Heart right ventricle (tissue), 16 donors: Measurements from ENCODE around the gene PWP1. TPM values are rescaled to one million over a fixed set of nuclear protein-coding genes. Genes with fewer than 3 reads are reported as not detected.
A peak's percentile ranks its signal among the peaks of the same experiment; 100 is the strongest.
"Not testable (repeated sequence)": the region's sequence is repeated elsewhere in the genome, so short reads cannot be mapped to it uniquely, and the experiment has no call there.

Experiments
- ATAC-seq, 8 donors: fragments of 200-7000 bp; cut with Tn5 transposase; one replicate each; pipeline ENCODE4 v1.9.1; 2020; ENCODE audit warnings: mild to moderate bottlenecking in 8 of 8, moderate library complexity in 8 of 8, moderate number of reproducible peaks in 1 of 8
- DNase-seq, 2 donors: peaks; one replicate each; pipeline ENCODE4 v3.0.0-alpha.2; 2020
- H3K27ac ChIP-seq, 10 donors: fragments of 200-600 bp; sonication (generic) in 2 of 10; one replicate each; pipeline versions ENCODE4 v1.5.0 to v1.8.0; 2020 to 2022; ENCODE audit warnings: mild to moderate bottlenecking in 3 of 10
- H3K27me3 ChIP-seq, 7 donors: fragments of 200-600 bp; one replicate each; pipeline ENCODE4 v1.8.0; 2021 to 2022; ENCODE audit warnings: mild to moderate bottlenecking in 2 of 7
- H3K36me3 ChIP-seq, 9 donors: fragments of 200-600 bp; sonication (generic) in 1 of 9; one replicate each; pipeline versions ENCODE4 v1.5.0 to v1.8.0; 2020 to 2022; ENCODE audit warnings: mild to moderate bottlenecking in 2 of 9
- H3K4me1 ChIP-seq, 9 donors: fragments of 200-600 bp; sonication (generic) in 1 of 9; one replicate each; pipeline versions ENCODE4 v1.5.0 to v1.8.0; 2020 to 2022; ENCODE audit warnings: mild to moderate bottlenecking in 4 of 9
- H3K4me3 ChIP-seq, 10 donors: fragments of 200-600 bp; sonication (generic) in 2 of 10; one replicate each; pipeline versions ENCODE4 v1.5.0 to v1.8.0; 2020 to 2022; ENCODE audit warnings: mild to moderate bottlenecking in 7 of 10, moderate library complexity in 2 of 10
- H3K9me3 ChIP-seq, 11 donors: fragments of 200-600 bp in 10 of 11; sonication (generic) in 2 of 11; one replicate each; pipeline versions ENCODE4 v1.5.0 to v1.8.0; 2013 to 2022; ENCODE audit warnings: mild to moderate bottlenecking in 2 of 11, control low read depth in 1 of 11, moderate library complexity in 1 of 11
- WGBS, 2 donors: extraction: QIAGEN DNeasy Blood & Tissue Kit; methylation state at CpG; one replicate each; pipeline ENCODE4 v1.1.7; 2013; ENCODE audit warnings: inconsistent platforms in 1 of 2; 5-methylcytosine and 5-hydroxymethylcytosine counted together
- intact Hi-C, 10 donors: fragments of 100-400 bp; cut with DNase I; formaldehyde crosslinking; loops; one replicate each; pipeline versions ENCODE4 v1.11.1 to v1.14.2; 2022
- polyA plus RNA-seq, 2 donors: library from polyadenylated mRNA; stranded (reverse); fragments of 200-250 nt; gene quantifications; one replicate each; pipeline ENCODE4 v1.2.3, GENCODE V29; 2013
- total RNA-seq, 10 donors: library from RNA; stranded (reverse); fragmentation: NEBNext Ultra II Directional in 3 of 10; extraction: Animal tissue kit (Norgen Biotek cat#: 25700) in 3 of 10; gene quantifications; one replicate each; pipeline versions ENCODE4 v1.2.1 to v1.2.4, GENCODE V29; 2021 to 2023
- TF ChIP-seq, protein P1 (sequence below), 9 donors: fragments of 200-600 bp; sonication (generic) in 2 of 9; IDR thresholded peaks; one replicate each; pipeline versions ENCODE4 v1.5.0 to v1.8.0; 2021 to 2022; ENCODE audit warnings: antibody characterized with exemption in 9 of 9, mild to moderate bottlenecking in 5 of 9, moderate library complexity in 1 of 9
- donor health status: Arrhythmogenic right ventricular cardiomyopathy.
- donor health status: ischemic (EF 13 %, LVEDD 7.1; RV severe dilation, severe dysfunction).
- donor health status: healthy with polysubstance abuse.
- donor health status: DM: no; HTN: yes; CAD: no.
- donor health status: DM: no; HTN: no; CAD: no.
- donor health status: ischemic (EF 25% LVEDD 6.9; RV normal size, moderate dysfunction).
- donor health status: ischemic (EF 25% LVEDD 5.7; RV mildly dilated, moderate dysfunction).
- donor health status: healthy.
- donor health status: DM: yes; HTN: yes; CAD: no.
- donor health status: Ischemic cardiomyopathy.
- donor health status: ischemic (EF 35%, LVEDD 5.7; RV mildly dilated, moderate dysfunction).
- donor health status: nonischemic (EF 11% LVEDD 7.7; RV severe dilation, severe dysfunction).
- donor health status: DM: yes; HTN: yes; CAD: no.
- donor health status: PGD.
- donor health status: ischemic (EF 29% LVEDD 5.4; RV normal size, mild dysfunction).
- donor health status: nonischemic (EF 23%, LVEDD 6.1; RV moderate dilation, normal function).

Gene PWP1
- total and polyA plus RNA-seq, 12 donors = 9.1 to 17.6 (median 13.8) TPM

- H3K27ac ChIP-seq = peak overlapping the region in 1 of 10 donors; percentile 28
- no peak overlapping the region for H3K4me3 ChIP-seq
- ATAC-seq = no peak
- H3K9me3 ChIP-seq = peaks cover 0 to 19% (median 0%) of the 10 kb centered on the region in 11 donors
- intact Hi-C loops = no loop called here
- 86 to 91% methylated on average over 4 of the region's 4 CpGs for WGBS, 2 donors
- H3K27me3 ChIP-seq = no peaks in the 10 kb centered on the region
- peaks cover 5 to 96% (median 72%) of the 10 kb centered on the region in 9 donors for H3K36me3 ChIP-seq
- TF ChIP-seq, protein P1, sequence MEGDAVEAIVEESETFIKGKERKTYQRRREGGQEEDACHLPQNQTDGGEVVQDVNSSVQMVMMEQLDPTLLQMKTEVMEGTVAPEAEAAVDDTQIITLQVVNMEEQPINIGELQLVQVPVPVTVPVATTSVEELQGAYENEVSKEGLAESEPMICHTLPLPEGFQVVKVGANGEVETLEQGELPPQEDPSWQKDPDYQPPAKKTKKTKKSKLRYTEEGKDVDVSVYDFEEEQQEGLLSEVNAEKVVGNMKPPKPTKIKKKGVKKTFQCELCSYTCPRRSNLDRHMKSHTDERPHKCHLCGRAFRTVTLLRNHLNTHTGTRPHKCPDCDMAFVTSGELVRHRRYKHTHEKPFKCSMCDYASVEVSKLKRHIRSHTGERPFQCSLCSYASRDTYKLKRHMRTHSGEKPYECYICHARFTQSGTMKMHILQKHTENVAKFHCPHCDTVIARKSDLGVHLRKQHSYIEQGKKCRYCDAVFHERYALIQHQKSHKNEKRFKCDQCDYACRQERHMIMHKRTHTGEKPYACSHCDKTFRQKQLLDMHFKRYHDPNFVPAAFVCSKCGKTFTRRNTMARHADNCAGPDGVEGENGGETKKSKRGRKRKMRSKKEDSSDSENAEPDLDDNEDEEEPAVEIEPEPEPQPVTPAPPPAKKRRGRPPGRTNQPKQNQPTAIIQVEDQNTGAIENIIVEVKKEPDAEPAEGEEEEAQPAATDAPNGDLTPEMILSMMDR (IDR thresholded peaks at IDR 0.05) = no peak
- DNase-seq = no peak
- peaks cover 0 to 8% (median 0%) of the 10 kb centered on the region in 9 donors for H3K4me1 ChIP-seq
Observed at GRCh38 chr12:107702106-107702505, 16.5 kb downstream of the PWP1 start.

DNA sequence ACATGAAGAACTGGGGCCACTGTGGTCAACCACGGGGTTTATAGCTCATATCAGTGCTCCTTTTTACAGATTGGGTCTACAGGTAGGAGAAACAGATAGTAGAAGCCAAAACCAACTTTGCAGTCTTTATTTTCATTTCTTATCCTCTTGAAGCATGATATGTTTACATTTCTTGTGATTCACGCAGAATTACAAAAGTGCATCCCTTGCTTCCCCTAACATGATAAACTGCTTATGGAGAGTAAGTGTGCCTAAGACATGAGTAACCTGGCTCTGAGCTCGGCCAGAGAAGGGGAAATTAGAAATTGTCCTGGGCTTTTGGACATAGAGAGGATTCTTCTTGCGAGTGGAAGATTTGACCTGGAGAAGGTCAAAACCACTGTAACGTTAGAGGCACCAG is 18.4 kb downstream of the PWP1 start:
- no peak for ATAC-seq

GRCh38 chr12:107705522-107705921 is 19.9 kb downstream of the PWP1 start:
- H3K4me1 ChIP-seq, H3K27ac ChIP-seq, H3K27me3 ChIP-seq, H3K4me3 ChIP-seq, ATAC-seq, DNase-seq: not testable (repeated sequence)
- WGBS, 2 donors = 97% methylated on average over 4 to 5 of the region's 5 CpGs
- peaks cover 0 to 19% (median 0%) of the 10 kb centered on the region in 11 donors for H3K9me3 ChIP-seq
- intact Hi-C loops = loop anchor here in 1 of 10 donors (5.0 kb wide), 1 partner anchor 47 kb away; no protein-coding TSS in a partner anchor
- peaks cover 0 to 93% (median 42%) of the 10 kb centered on the region in 9 donors for H3K36me3 ChIP-seq

More for the DNA sequence above, 18.4 kb downstream of the PWP1 start:
- Histone ChIP-seq H3K4me3 (no peak overlapping the region), H3K36me3 (peaks cover 0 to 93% (median 53%) of the 10 kb centered on the region in 9 donors), H3K9me3 (peaks cover 0 to 19% (median 0%) of the 10 kb centered on the region in 11 donors), H3K27me3 (no peaks in the 10 kb centered on the region), H3K4me1 (peaks cover 0 to 8% (median 0%) of the 10 kb centered on the region in 9 donors), H3K27ac (no peak overlapping the region)
- no peak for DNase-seq
- intact Hi-C loops = no loop called here
- TF ChIP-seq, protein P1 (IDR thresholded peaks at IDR 0.05) = no peak
- 88 to 94% methylated on average over 5 of the region's 5 CpGs for WGBS, 2 donors

DNA sequence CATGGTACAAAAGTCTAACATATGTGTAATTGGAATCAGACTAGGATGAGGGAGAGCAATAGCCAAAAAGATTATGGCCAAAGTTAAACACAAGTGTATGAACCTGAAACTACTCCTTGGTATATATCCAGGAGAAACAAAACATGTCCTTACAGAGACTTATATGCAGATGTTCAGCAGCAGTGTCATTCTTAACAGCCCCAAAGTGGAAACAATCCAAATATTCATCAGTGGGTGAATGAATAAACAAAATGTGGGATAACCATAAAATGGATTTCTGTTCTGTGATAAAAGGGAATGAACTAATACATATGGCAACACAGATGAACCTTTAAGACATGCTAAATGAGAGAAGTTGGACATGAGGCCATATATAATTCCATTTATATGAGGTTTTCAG is 30.2 kb downstream of the PWP1 start:
- Histone ChIP-seq H3K27me3 (no peaks in the 10 kb centered on the region), H3K4me1 (no peaks in the 10 kb centered on the region), H3K36me3 (peaks cover 0 to 65% (median 33%) of the 10 kb centered on the region in 9 donors), H3K4me3 (no peak overlapping the region), H3K9me3 (peaks cover 0 to 8% (median 0%) of the 10 kb centered on the region in 11 donors), H3K27ac (no peak overlapping the region)
- TF ChIP-seq, protein P1 (IDR thresholded peaks at IDR 0.05) = no peak
- intact Hi-C loops = no loop called here
- ATAC-seq = no peak
- no peak for DNase-seq

GRCh38 chr12:107718606-107719005 is 33.0 kb downstream of the PWP1 start:
- H3K27ac ChIP-seq = no peak overlapping the region
- H3K4me3 ChIP-seq = no peak overlapping the region
- TF ChIP-seq, protein P1 (IDR thresholded peaks at IDR 0.05) = no peak
- no peaks in the 10 kb centered on the region for H3K27me3 ChIP-seq
- WGBS, 2 donors = 98 to 100% methylated on average over 1 of the region's 1 CpG
- H3K9me3 ChIP-seq = peaks cover 0 to 8% (median 0%) of the 10 kb centered on the region in 11 donors
- ATAC-seq (no peak), DNase-seq (no peak)
- H3K4me1 ChIP-seq = no peaks in the 10 kb centered on the region
- intact Hi-C loops = no loop called here
- peaks cover 0 to 38% (median 12%) of the 10 kb centered on the region in 9 donors for H3K36me3 ChIP-seq

- H3K4me3 ChIP-seq, H3K36me3 ChIP-seq, H3K4me1 ChIP-seq, H3K27me3 ChIP-seq, DNase-seq, H3K9me3 ChIP-seq, intact Hi-C loops, H3K27ac ChIP-seq, ATAC-seq: not testable (repeated sequence)
- 64 to 76% methylated on average over 1 of the region's 1 CpG for WGBS, 2 donors
Observed at GRCh38 chr12:107727327-107727726, 41.7 kb downstream of the PWP1 start.

DNA sequence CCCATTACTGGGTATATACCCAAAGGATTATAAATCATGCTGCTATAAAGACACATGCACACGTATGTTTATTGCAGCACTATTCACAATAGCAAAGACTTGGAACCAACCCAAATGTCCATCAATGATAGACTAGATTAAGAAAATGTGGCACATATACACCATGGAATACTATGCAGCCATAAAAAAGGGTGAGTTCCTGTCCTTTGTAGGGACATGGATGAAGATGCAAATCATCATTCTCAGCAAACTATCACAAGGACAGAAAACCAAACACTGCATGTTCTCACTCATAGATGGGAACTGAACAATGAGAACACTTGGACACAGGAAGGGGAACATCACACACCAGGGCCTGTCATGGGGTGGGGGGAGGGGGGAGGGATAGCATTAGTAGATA is 42.1 kb downstream of the PWP1 start:
- H3K27me3 ChIP-seq, H3K4me1 ChIP-seq, ATAC-seq, intact Hi-C loops, H3K36me3 ChIP-seq, H3K27ac ChIP-seq, DNase-seq, H3K9me3 ChIP-seq, H3K4me3 ChIP-seq: not testable (repeated sequence)
- no CpG with 5 or more reads among the region's 1 CpG for WGBS, 2 donors
